ENCODE measurements around the gene TMEM175.

DNA sequence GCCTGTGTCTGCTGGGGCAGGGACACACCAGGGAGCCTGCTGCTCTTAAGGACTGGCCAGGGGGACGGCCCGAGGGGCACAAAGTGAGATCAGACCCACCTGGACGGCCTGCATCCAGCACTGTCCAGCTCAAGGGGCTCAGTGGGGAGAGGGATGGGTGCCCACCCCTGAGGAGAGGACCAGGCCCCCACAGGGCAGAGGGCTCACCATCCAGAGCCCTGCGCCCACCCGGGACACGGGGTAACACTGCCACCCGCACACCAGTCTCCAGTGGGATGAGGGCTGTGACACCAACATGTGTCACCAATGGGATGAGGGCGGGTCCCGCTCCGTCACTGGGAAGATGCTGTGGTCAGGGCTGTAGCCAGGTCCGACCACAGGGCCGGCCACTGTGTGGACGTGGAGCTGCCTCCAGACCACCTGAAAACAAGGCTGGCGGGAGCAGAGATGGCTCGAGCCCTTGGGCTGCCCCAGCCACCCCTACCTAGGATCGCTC lies 27.9 kb downstream of the TMEM175 start:
- TF ChIP-seq, protein P1, sequence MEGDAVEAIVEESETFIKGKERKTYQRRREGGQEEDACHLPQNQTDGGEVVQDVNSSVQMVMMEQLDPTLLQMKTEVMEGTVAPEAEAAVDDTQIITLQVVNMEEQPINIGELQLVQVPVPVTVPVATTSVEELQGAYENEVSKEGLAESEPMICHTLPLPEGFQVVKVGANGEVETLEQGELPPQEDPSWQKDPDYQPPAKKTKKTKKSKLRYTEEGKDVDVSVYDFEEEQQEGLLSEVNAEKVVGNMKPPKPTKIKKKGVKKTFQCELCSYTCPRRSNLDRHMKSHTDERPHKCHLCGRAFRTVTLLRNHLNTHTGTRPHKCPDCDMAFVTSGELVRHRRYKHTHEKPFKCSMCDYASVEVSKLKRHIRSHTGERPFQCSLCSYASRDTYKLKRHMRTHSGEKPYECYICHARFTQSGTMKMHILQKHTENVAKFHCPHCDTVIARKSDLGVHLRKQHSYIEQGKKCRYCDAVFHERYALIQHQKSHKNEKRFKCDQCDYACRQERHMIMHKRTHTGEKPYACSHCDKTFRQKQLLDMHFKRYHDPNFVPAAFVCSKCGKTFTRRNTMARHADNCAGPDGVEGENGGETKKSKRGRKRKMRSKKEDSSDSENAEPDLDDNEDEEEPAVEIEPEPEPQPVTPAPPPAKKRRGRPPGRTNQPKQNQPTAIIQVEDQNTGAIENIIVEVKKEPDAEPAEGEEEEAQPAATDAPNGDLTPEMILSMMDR (IDR thresholded peaks at IDR 0.05), result no peak
- no peak for TF ChIP-seq ZFX (IDR thresholded peaks at IDR 0.05; ENCODE audit: borderline replicate concordance)
